Effector memory CD8-positive, alpha-beta T cell (primary cell): ENCODE data around the gene KAT6B.
A peak's percentile ranks its signal among the peaks of the same experiment; 100 is the strongest.
"Not testable (repeated sequence)": the region's sequence is repeated elsewhere in the genome, so short reads cannot be mapped to it uniquely, and the experiment has no call there.

Source experiments
- ATAC-seq: fragments of 150-1000 bp; cut with Tn5 transposase; replicated peaks from 2 replicates; pipeline ENCODE4 v1.10.0; 2021; ENCODE audit warnings: mild to moderate bottlenecking, moderate library complexity
- DNase-seq, 3 experiments: peaks; one replicate each; pipeline ENCODE4 v3.0.0; 2021
- H3K27ac Mint-ChIP-seq, 2 donors: one replicate each; pipeline ENCODE4 v1.8.0; 2022; ENCODE audit warnings: mild to moderate bottlenecking in 2 of 2, mixed read lengths in 2 of 2, moderate library complexity in 2 of 2
- H3K27me3 Mint-ChIP-seq, 2 donors: one replicate each; pipeline ENCODE4 v1.8.0; 2022; ENCODE audit warnings: mixed read lengths in 2 of 2
- H3K36me3 Mint-ChIP-seq: one replicate; pipeline ENCODE4 v1.8.0; 2022; ENCODE audit warnings: mild to moderate bottlenecking, moderate library complexity, mixed read lengths; ENCODE audit not compliant: insufficient read depth
- H3K4me1 Mint-ChIP-seq, 2 donors: one replicate each; pipeline ENCODE4 v1.8.0; 2022; ENCODE audit warnings: low read depth in 2 of 2, mixed read lengths in 2 of 2
- H3K4me3 Mint-ChIP-seq, 2 donors: one replicate each; pipeline ENCODE4 v1.8.0; 2022; ENCODE audit warnings: mild to moderate bottlenecking in 2 of 2, mixed read lengths in 2 of 2, moderate library complexity in 2 of 2
- H3K9me3 Mint-ChIP-seq, 2 donors: one replicate each; pipeline ENCODE4 v1.8.0; 2022; ENCODE audit warnings: mixed read lengths in 2 of 2

Gene KAT6B

DNA sequence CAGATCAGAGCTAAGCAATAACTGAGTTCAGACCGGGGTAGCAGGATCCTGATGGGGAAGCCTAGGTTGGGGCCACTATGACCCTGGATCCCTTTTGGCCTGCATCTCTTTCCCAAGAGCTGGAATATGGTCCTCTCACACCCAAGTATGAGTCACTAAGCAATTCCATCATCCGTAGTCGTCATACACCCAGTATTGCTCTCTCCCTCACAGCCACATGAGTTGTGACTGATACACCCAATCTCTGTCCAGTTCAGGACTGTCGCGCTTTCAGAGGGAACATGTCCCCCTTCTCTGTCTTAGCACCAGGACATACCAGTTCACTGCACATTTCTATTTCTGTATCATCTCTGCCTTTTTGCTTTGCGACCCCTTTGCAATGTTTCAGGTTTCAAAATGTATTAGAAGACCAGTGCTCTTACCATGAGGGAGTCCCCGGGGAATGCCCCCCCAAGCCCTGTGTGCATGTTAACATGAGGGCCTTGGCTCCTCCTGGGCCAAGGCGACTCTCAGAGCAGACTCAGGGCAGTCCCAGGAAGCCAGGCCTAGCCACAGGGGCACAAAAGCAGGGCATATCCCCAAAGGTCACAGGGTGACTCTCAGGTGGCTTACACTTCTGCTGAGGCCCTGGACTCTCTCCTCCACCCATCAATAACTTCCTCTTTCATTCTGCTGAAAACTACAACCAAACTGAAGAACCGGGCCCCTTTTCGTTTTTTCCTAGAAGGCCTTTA is 209.7 kb downstream of the KAT6B start:
- ATAC-seq = no peak
- DNase-seq = no peak
- Mint-ChIP-seq H3K27me3 (no peaks in the 10 kb centered on the region), H3K9me3 (no peaks in the 10 kb centered on the region), H3K4me1 (peaks cover 7 to 9% of the 10 kb centered on the region in 2 donors), H3K36me3 (peaks cover 3% of the 10 kb centered on the region), H3K4me3 (no peak overlapping the region), H3K27ac (no peak overlapping the region)

DNA sequence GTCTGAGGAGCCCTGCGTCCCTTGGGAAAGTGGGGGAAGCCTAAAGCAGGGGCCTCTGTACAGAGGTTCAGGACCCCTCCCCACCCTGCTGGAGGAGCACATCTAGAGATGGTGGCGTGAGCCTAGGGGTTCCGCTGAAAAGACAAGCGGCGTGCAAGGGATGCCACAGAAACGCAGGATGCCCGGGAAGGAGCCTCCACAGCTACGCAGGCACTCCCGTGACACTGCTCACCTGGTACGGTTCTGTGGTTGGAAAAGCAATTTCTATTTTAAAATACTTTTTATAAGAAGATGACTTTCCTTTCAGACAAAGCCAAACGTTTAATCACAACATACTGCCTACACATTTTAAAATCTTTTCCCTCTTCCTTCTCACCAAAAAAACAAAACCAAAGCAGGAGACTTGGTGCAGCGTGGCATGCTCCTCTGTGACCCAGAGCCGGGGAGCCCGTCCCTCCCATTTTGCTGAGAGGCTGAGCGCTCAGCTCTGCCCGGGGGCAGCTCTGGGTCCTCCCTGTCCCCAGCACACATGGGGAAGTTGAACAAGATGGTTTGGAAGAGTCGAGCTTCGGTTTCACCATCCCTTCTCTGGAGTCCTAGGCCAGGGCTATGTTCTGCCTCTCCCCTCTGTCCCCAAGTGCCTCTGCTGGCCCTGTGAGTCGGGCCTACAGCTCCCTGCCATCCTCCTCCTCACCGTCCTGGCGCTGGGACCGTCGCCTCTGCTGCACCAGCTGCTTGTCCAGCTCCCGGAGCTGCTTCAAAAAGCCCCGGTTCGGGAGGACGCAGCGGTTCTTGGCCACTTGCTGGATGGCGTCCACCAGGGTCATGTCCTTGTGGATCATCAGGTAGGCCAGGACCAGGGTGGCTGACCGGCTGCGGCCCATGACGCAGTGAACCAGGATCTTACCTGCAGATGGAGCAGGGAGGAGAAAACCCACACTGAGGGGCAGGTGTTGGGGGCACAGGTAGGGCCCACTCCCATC is 211.1 kb downstream of the KAT6B start:
- Mint-ChIP-seq H3K27ac (no peak overlapping the region), H3K36me3 (peaks cover 3% of the 10 kb centered on the region), H3K4me3 (no peak overlapping the region), H3K9me3 (no peaks in the 10 kb centered on the region), H3K4me1 (peaks cover 7 to 9% of the 10 kb centered on the region in 2 donors), H3K27me3 (no peaks in the 10 kb centered on the region)
- ATAC-seq (no peak), DNase-seq (no peak)

DNA sequence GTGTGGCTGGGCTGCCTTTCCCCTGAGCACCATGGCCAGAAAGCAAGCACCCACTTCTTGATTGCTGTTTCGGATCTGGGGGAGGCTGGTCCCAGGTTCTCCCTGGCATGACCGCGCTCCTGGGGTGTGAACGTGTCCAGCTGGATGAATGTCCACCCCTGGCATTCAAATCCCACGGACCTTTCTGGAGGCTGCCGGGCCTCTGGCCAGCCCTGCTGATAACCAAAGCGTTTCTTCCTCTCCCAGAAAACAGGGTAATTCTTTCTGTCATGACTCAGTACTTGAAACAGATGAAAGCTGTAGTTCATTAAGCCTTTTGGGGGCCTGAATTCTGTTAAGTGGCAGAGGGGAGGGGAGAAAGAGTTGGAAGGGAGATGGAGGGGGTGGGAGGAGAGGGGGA is 211.9 kb downstream of the KAT6B start:
- Mint-ChIP-seq H3K4me1 (peaks cover 9% of the 10 kb centered on the region in 2 donors), H3K27ac (no peak overlapping the region), H3K36me3 (peaks cover 3% of the 10 kb centered on the region), H3K9me3 (no peaks in the 10 kb centered on the region), H3K4me3 (no peak overlapping the region), H3K27me3 (no peaks in the 10 kb centered on the region)
- no peak for ATAC-seq
- DNase-seq = no peak

DNA sequence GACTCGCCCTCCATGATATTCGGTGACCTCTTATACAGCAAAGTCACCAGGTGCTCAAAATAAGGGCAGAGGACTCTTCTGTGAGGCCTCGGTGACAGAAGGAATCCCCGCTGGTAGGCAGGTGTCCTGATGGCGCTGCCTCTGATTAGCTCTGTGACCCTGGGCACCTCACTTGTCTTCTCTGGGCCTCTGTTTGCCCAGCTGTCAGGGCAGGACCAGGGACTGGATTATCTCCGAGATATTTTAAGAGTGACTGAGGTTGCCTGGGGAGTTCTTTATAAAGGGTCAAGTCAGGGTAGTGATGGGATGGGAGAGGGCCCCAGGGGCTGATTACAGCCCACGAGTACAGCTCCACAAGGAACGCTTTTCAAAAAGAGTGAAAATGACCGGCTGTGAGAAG is 214.2 kb downstream of the KAT6B start:
- Mint-ChIP-seq H3K9me3 (no peaks in the 10 kb centered on the region), H3K27ac (no peak overlapping the region), H3K4me3 (no peak overlapping the region), H3K36me3 (peaks cover 3% of the 10 kb centered on the region), H3K4me1 (peaks cover 4 to 17% of the 10 kb centered on the region in 2 donors), H3K27me3 (peaks cover 10 to 12% of the 10 kb centered on the region in 2 donors)
- ATAC-seq (no peak), DNase-seq (no peak)

DNA sequence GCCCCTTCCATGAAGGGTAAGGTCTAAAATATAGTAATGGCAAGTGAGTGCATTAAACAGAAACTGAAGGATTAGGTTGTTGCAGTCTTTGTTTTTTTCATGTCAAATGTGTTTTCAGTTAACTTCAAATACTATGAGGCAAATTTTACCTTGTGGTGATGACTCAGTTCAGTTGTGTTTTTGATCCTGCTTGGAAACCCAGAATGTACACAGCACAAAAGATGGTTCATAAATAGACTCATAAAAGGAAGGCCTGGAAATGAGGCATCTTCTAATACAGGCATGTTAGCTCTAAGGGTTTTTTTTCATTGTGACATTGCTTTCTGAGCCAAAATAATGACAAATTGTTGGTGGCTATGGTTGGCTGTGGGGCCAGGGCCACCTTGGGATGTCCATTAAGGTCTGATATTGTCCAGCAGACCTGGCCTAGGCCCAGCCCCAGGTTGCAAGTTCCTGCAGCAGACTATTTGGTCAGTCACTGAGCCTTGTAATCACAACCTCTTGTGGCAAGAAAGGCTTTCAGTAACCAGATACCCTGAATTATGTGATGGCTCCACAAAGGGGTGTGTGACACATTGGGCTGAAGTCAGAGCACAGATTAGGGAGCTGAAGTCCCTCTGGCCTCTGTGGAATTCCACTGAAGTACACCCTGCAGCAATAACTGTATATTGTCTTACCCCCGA is 216.0 kb downstream of the KAT6B start:
- Mint-ChIP-seq H3K9me3 (no peaks in the 10 kb centered on the region), H3K27ac (no peak overlapping the region), H3K4me1 (peaks cover 4 to 11% of the 10 kb centered on the region in 2 donors), H3K4me3 (no peak overlapping the region), H3K27me3 (peaks cover 10 to 17% of the 10 kb centered on the region in 2 donors), H3K36me3 (no peaks in the 10 kb centered on the region)
- ATAC-seq (no peak), DNase-seq (no peak)

DNA sequence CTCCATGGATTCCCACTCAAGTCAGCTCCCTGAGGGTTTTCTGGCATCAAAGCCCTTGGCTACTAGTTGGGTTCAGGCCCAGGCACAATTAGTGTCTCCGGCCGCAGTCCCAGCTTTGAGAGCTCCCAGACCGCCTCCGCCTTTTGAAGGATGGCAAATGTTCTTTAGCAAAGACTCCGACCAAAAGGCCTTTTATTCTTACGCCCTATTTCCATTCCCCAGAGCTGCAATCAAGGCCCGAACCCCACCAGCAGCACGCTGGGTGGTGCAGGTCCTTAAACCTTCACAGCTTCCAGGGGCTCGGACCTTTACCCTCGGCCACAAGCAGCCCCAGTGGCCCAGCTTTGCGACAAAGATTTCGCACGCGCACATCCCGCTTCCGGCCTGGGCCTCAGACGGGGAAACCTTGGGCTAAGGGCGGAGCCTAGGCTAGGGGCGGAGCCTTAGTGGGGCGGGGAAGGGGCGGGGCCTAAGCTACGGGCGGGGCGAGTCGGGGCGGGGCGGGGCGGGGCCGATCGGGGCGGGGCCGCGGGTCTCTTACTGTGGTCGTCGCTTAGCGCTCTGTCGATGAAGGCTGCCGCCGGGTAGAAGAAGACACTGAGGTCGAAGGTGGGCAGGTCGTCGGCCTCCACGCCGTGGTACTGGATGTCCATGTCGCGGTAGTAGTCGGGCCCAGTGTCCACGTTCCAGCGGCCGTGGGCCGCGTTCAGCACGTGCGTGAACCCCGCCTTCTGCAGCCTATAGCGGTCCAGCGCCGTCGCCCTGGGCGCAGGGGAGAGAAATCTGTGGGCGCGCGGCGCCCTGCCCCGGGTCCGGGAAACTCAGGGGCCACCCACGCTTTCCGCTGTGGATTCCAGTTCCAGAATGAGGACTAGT is 217.1 kb downstream of the KAT6B start:
- H3K4me3 Mint-ChIP-seq = peak overlapping the region; percentile 54 to 64
- DNase-seq (peak; percentile 17 to 28 (median 27)), ATAC-seq (peak; percentile 84)
- H3K27ac Mint-ChIP-seq = no peak overlapping the region
- peaks cover 4 to 11% of the 10 kb centered on the region in 2 donors for H3K4me1 Mint-ChIP-seq
- no peaks in the 10 kb centered on the region for H3K36me3 Mint-ChIP-seq
- peaks cover 10 to 17% of the 10 kb centered on the region in 2 donors for H3K27me3 Mint-ChIP-seq
- no peaks in the 10 kb centered on the region for H3K9me3 Mint-ChIP-seq

DNA sequence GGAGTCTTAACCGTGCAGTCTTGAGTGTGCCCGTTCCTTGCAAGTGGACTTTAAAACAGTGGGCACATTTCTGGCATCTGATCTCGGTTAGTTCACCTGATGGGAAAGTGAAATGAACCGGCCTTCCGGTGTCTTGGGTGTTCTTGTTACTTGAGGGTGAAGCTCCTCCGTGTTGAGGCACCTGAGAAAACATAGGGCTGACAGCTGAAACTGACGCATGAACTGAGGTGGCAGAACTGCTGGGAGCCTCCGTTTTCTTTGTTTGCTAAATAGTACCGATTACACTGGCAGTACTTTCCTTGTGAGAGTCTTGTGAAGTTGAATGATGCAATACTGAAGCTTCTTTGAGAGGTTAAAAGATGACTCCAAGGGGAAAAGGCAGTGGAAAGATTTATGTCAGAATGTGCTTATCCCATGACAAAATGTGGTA is 222.3 kb downstream of the KAT6B start:
- Mint-ChIP-seq H3K4me3 (no peak overlapping the region), H3K9me3 (no peaks in the 10 kb centered on the region), H3K4me1 (peaks cover 4 to 8% of the 10 kb centered on the region in 2 donors), H3K27me3 (peaks cover 10 to 17% of the 10 kb centered on the region in 2 donors), H3K27ac (no peak overlapping the region), H3K36me3 (no peaks in the 10 kb centered on the region)
- DNase-seq (no peak), ATAC-seq (no peak)

DNA sequence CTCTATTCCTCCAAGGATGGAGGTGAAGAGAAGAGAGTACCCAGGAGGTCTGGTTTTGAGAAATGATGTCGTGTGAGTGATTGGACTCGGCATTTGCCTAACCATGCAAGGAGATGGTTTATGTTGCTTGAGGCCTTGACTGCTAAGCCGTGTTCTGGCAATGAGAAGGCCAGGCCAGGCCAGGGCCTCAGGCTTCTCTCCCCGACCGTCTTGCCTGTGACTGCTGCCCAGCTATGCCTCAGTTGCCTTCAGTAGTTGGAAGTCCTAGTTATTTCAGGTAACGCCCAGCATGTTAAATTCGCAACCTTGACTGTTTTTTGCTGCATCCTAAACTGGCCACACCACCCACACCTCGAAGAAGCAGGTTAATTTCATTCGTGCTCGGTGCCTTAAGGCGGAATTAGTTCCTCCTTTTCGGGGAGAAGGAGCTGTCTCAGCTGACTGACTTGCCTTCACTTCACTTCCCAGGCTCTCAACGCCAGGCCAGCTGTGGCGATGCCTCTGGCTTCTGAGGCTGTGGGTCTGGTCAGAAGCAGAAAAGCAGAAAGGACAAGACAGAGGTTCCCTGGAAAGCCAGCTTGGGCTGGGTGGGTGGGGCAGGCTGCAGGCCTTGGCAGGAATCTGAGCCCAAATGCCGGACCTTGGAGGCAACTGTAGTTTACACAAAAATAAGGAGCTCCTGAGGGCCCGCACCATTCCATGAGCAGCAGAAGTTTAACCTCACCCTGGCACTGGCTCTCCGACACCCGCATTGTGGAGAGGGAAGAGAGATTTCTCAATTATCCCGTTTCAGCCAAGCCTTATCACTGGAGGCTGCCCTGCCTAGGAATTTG is 223.1 kb downstream of the KAT6B start:
- peaks cover 0 to 1% of the 10 kb centered on the region in 2 donors for H3K4me1 Mint-ChIP-seq
- ATAC-seq (no peak), DNase-seq (no peak)
- H3K9me3 Mint-ChIP-seq = no peaks in the 10 kb centered on the region
- H3K27me3 Mint-ChIP-seq = peaks cover 4 to 13% of the 10 kb centered on the region in 2 donors
- no peak overlapping the region for H3K4me3 Mint-ChIP-seq
- no peaks in the 10 kb centered on the region for H3K36me3 Mint-ChIP-seq
- no peak overlapping the region for H3K27ac Mint-ChIP-seq

DNA sequence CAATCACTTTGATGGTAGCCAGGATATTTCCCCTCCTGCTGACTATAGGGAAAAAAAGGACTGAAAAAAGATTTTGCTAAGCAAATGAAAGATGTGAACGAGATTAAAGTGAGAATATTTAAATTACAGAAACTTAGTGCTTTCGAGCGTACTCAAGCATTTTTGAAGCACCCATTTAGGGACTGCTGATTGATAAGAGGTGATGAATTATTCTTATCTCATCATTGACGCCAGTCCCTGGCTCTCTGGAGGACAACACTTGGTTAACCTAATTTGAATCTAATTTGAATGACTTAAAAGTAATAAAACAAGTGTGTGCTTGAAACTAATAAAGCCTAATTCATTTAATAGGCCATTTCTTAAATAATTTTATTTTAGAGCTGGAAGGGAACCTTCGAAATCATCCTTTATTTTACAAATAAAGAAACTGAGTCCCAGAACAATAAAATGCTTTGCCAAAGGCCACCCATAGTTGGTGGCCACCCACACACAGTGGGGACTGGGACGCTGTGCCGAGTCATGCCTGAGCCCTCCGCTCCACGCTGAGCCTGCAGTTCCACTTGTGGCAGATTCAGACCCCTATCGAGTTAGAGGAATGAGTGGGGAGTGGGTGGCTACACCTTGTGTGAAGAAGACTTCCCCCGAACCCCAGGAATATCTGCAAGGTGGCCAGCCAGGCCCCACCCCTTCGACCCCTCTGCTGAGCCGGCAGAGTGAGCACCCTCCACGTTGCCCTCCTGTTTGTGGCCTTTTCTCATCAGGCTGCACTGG is 223.9 kb downstream of the KAT6B start:
- Mint-ChIP-seq H3K9me3 (no peaks in the 10 kb centered on the region), H3K4me3 (no peak overlapping the region), H3K27me3 (peaks cover 0 to 8% of the 10 kb centered on the region in 2 donors), H3K27ac (no peak overlapping the region), H3K36me3 (no peaks in the 10 kb centered on the region), H3K4me1 (no peaks in the 10 kb centered on the region)
- DNase-seq (no peak), ATAC-seq (no peak)

DNA sequence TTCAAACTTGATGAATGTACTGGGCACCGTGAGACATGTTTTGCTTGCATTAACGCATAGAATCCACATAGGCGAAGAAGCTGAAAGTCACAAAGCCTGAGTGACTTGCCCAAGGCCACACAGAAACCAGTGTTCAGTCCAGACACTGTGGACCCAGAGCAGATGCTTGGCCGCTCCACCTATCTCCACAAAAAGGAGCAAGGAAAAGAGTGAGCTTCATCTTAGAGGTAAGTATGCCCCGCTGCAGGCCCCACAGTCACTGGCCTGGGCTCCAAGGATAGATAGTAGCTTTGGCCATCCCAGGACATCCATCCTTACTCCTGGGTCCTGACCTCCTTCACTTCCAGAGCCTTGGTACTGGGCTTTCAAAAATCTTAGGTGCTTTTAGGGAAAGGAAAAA is 224.9 kb downstream of the KAT6B start:
- no peaks in the 10 kb centered on the region for H3K36me3 Mint-ChIP-seq
- H3K27me3 Mint-ChIP-seq = no peaks in the 10 kb centered on the region
- no peaks in the 10 kb centered on the region for H3K4me1 Mint-ChIP-seq
- no peak overlapping the region for H3K4me3 Mint-ChIP-seq
- H3K9me3 Mint-ChIP-seq = no peaks in the 10 kb centered on the region
- no peak overlapping the region for H3K27ac Mint-ChIP-seq
- no peak for DNase-seq
- no peak for ATAC-seq

DNA sequence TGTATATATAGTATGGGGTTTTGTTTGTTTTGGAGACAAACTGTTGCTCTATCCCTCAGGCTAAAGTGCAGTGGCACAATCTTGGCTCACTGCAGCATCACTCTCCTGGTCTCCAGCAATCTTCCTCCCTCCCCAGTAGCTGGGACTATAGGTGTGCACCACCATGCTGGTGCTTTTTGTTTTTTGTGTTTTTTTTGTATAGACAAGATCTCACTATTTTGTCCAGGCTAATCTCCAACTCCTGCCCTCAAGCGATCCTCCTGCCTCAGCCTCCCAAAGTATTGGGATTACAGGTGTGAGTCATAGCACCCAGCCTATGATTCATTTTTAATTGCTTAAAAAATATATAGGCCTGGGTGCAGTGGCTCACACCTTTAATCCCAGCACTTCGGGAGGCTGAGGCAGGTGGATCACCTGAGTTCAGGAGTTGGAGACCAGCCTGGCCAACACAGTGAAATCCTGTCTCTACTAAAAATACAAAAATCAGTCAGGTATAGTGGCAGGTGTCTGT is 229.6 kb downstream of the KAT6B start:
- H3K27ac Mint-ChIP-seq, H3K4me1 Mint-ChIP-seq, H3K27me3 Mint-ChIP-seq, DNase-seq, H3K9me3 Mint-ChIP-seq, ATAC-seq, H3K36me3 Mint-ChIP-seq, H3K4me3 Mint-ChIP-seq: not testable (repeated sequence)
